Measurements from ENCODE around the gene UPP1.
A peak's percentile ranks its signal among the peaks of the same experiment; 100 is the strongest.

The UPP1 gene

DNA sequence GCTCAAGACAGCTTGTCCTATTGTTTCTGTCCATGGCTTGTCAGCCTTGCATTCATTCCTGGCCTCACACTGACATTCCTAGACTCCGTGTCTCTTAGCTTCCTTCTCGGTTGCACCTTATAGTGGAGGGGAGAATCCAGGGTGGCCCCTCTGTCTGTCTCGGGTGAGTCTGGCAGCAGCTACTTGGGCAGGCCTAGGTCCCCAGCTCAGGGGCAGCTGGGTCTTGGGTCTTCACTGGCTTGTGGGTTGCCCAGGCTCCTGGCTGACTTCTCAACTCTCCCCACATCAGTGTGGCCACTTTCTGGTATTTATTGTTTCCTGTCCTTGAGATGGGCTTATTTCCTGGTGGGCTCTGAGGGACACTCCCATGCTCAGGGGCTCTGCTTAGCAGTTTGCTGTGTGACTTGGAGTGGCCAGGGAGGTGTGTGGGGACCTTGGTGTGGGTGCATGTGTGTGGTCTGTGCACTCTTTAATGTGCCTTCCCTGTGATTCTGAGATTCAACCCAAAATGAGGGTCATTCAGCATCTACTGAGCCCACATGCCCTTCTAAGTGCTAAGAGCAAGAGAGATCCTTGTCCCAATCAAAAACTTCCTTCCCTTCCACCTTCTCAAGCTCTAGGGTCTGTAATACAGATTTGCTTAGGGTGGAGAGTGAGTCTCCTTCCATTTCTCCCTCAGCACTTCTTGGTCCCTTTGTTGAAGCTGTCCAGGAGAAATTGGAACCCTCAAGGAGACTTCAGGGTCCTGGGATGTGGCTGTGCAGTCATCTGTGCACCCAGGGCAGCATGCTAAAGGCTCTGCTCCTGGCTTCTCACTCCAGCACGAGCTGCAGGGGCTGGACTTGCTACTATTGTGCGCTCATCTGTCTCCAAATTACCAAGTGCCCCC is 20.1 kb downstream of the UPP1 start:
- TF ChIP-seq, protein P1, sequence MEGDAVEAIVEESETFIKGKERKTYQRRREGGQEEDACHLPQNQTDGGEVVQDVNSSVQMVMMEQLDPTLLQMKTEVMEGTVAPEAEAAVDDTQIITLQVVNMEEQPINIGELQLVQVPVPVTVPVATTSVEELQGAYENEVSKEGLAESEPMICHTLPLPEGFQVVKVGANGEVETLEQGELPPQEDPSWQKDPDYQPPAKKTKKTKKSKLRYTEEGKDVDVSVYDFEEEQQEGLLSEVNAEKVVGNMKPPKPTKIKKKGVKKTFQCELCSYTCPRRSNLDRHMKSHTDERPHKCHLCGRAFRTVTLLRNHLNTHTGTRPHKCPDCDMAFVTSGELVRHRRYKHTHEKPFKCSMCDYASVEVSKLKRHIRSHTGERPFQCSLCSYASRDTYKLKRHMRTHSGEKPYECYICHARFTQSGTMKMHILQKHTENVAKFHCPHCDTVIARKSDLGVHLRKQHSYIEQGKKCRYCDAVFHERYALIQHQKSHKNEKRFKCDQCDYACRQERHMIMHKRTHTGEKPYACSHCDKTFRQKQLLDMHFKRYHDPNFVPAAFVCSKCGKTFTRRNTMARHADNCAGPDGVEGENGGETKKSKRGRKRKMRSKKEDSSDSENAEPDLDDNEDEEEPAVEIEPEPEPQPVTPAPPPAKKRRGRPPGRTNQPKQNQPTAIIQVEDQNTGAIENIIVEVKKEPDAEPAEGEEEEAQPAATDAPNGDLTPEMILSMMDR (IDR thresholded peaks at IDR 0.05; ENCODE audit: control insufficient read depth, insufficient read depth, low read depth, low read length, missing control alignments): no peak
- H3K4me3 ChIP-seq (ENCODE audit: control insufficient read depth, low read depth, low read length): no peak overlapping the region
- DNase-seq (ENCODE audit: low read depth): no peak

DNA sequence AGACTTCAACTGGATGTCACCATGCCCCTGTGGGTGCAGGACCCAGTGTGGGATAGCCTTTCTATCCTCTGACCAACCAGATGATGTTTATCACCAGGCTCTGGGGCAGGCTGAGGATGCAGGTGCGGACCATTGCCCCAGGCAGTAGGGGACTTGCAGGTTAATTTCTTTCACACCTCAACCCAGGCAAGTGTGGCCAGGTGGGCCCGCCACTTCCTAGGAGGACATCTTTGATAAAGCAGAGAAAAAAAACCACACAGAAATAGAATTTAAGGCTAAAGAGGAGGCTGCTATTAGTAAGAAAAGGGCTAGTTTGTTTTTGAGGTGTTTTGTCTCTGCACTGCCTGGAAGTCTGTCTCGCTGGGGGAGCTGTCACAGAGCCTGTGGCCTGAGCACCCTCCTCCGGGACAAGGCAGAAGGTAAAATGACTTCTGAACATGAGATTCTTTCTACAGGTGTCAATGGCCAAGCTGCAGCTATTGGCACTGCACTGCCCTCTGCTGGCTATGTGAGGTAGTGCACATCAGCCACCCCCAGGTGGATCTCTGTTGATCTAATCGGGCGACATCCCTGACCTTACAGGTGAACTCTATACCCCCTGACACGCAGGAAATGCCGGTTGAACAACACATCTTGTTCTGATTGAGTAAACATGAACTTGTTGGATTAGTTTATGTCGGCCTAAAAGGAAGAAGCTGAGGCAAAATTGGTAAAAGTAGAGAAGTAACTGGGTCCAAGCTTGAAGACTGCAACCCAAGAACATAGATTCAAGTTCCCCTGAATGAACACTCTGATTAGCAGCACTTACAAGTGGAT is 21.0 kb downstream of the UPP1 start:
- no peak for DNase-seq (ENCODE audit: low read depth)
- H3K4me3 ChIP-seq (ENCODE audit: control insufficient read depth, low read depth, low read length): no peak overlapping the region
- TF ChIP-seq, protein P1 (IDR thresholded peaks at IDR 0.05; ENCODE audit: control insufficient read depth, insufficient read depth, low read depth, low read length, missing control alignments): peak; percentile 99

DNA sequence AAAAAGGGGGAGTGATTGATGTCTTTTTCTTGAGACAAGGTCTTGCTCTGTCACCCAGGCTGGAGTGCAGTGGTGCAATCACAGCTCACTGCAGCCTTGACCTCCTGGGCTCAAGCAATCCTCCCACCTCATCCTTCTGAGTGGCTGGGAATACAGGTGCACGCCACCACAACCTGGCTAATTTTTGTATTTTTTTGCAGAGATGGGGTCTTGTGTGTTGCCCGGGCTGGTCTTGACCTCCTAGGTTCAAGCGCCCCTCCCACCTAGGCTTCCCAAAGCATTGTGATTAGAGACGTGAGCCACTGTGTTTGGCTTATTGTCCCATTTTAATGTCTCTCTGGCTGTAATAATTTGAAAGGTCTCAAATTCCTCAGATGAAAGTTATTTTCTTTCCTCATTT is 21.8 kb downstream of the UPP1 start:
- no peak for DNase-seq (ENCODE audit: low read depth)
- H3K4me3 ChIP-seq (ENCODE audit: control insufficient read depth, low read depth, low read length): no peak overlapping the region
- TF ChIP-seq, protein P1 (IDR thresholded peaks at IDR 0.05; ENCODE audit: control insufficient read depth, insufficient read depth, low read depth, low read length, missing control alignments): no peak

DNA sequence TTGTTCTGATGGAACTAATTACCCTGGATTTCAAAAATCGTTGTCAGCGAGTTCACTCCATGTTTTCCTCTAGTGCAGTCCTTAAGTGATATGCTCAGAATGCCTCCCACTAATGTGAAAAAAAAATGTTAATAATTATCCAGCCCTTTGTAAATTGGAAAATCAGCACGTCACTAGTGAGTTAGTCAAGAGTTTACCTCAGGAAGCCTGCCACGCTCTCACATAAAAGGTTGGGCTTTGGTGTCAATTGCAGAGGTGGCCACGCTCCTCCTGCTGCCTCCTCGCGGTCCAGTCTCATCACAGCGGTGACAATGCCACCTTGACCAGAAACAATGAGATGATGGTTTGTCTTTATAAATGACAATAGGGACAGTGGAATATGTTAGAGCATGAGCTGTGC is 22.5 kb downstream of the UPP1 start:
- no peak for DNase-seq (ENCODE audit: low read depth)
- TF ChIP-seq, protein P1 (IDR thresholded peaks at IDR 0.05; ENCODE audit: control insufficient read depth, insufficient read depth, low read depth, low read length, missing control alignments): no peak
- no peak overlapping the region for H3K4me3 ChIP-seq (ENCODE audit: control insufficient read depth, low read depth, low read length)

DNA sequence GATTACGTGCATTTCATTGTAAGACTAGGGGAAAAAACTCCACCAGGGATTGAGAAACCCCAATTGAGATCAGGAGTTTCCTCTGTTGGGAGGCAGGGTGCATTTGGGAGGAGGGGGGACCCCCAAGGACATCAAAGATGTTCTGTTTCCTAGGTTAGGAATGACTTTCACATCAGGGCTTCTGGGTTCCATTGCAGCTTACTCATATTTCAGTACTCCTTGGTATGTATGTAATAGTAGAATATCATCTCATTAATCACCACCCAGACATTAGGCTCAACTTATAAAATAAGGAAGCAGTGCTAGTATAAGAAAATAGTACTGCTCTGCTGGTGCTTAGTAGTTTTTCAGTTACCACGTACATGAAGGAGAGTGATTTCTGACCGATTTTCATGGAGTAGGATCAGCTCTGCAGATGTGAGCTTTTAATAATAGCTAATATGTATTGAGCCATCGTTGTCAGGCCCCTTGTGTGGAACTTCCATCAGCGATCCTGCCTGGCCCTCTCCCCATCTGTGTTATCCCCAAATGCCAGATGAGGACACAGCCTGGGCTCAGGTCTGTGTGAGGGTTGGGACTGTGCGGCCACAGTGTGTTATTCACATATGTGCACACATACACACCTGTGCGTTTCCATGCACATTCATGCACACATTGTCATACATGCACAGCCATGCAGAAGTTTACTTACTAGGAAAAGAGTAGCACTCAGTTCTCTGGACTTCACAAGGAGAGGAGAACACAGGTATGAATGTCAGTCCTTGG is 23.5 kb downstream of the UPP1 start:
- no peak for DNase-seq (ENCODE audit: low read depth)

More for the DNA sequence above, 23.5 kb downstream of the UPP1 start:
- TF ChIP-seq, protein P1 (IDR thresholded peaks at IDR 0.05; ENCODE audit: control insufficient read depth, insufficient read depth, low read depth, low read length, missing control alignments): no peak
- no peak overlapping the region for H3K4me3 ChIP-seq (ENCODE audit: control insufficient read depth, low read depth, low read length)
